Activated naive CD4-positive, alpha-beta T cell treated with Interleukin-2 at 50 U/mL for 16 hours (primary cell): ENCODE results near the gene ADAM33.

Experiments used
- DNase-seq: peaks from one replicate; pipeline ENCODE4 v3.0.0-alpha.2; 2020

The ADAM33 gene

GRCh38 chr20:3707508-3707899, 25.7 kb upstream of the ADAM33 start:
- no peak for DNase-seq

DNA sequence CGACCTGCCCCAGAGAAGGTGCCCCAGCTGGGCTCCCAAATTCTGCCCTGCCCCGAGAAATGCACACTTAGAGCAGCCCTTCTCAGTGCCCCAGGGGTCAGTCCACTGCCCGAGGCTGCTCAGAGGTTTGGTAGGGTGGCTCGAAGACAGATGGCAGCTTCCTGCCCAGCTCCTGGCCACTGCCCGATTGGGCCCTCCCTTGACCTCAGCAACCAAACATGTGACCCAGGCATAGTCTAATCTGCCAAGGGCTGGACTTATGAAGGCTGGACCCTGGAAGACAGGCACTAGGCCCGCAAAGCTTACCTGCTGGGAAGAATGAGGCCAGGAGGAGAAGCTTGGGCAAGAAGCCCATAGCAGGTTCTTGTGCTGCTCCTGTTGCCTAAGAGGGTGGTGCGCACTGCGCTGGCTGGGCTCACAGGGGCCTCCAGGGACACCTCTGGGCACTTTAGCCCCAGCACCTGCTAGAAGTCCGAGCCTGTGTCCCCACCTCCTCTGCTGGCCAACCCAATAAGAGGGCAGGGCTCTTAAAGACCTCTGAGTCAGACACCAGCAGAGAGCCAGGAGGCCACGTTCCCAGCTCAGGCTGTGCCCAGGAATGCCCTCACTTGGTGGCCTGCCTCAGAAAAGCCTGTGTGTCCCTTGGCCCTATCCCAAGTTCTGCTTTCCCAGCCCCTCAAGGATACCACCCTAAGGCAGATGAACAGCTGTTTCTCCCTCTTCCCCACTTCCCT, 25.1 kb upstream of the ADAM33 start:
- no peak for DNase-seq

DNA sequence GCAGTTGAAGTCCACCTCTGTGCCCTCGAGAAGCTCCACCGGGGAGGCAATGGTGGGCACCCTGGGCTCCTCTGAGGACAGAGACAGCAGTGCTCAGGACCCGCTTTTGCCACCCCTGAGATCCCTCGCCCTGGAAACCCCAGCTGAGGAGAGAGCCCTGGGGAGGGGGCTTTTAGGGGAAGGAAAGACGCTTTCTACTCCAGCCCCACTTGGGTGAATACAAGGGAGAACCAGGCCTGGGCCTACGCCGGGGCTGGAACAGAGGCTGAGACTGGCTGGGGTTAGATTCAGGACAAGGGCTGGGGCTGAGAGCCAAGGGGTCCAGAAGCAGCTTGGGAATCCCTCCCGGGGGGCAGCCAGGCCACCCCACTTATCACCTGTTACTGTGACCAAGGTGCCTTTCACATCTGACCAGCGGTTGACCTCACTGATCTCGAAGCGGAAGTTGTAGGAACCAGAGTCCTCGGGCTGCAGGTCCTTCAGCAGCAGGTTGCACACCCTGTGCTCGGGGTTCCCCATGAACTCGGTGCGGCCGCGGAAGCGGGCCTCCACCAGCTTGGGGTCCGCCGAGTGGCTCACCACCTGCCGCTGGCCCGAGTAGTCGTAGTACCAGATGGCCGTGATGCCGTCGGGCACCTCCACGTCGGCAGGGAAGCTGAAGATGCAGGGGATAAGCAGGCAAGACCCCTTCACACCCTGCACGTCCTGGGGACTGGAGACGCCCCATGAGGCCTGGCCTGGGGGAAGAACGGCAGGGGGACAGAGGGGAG, 24.3 kb upstream of the ADAM33 start:
- no peak for DNase-seq

DNA sequence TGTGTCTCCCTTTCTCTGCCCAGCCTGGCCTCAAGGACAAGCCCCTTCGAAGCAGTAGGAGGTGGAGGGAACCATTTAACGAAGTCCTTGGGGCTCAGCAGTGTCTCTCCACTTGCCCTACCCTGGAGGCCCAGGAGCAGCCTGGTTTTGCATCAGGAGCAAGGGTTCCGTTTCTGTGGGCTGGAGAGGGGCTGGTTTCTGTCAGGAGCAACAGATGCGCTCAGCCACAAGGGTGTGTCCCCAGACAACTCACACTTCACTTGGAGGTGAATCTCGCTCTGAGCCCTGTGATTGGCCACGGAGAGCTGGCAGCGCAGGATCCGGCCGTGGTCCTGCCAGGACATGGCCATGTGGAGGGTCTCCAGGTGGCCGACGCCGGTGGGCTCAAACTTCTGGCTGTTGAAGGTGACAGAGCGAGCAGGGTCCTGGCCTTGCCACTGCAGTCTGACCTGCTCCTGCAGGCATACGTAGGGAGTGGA, 23.7 kb upstream of the ADAM33 start:
- DNase-seq: no peak

GRCh38 chr20:3704087-3704486, 22.3 kb upstream of the ADAM33 start:
- DNase-seq: no peak

DNA sequence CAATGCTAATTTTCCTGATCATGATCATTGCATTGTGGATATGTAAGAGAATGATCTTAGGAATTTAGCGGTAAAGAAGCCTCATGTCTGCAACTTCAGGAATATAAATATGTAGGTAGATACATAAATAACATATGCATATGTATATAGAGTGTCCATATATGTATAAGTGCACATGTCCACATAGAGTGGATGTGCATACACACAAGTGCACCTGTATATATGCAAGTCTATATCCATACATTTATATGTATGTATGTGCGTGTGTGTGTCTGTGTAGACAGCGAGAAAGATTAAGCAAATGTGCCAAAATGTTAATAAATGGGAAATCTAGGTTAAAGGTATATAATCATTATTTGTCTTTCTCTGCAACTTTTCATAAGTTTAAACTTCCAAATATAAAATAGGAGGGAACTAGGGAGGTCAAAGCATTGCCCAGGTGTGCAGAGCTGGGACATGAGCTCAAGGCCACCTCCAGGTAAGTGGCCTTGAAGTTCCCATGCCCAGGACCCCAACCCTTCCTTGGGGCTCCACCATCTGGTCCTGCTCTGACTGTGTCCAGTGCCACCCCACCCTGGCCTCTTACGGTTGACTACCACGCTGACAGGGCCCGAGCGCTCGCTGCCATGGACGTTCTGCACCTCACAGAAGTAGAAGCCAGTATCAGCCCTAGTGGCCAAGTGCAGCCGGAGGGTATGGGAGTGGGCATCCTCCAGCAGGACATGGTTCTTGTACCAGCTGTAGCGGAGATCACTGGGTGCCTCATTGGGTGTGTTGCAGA, 21.0 kb upstream of the ADAM33 start:
- DNase-seq: no peak

GRCh38 chr20:3701061-3701998, 19.5 kb upstream of the ADAM33 start:
- no peak for DNase-seq

- no peak for DNase-seq
Measured at GRCh38 chr20:3699037-3699436, 17.2 kb upstream of the ADAM33 start.

DNA sequence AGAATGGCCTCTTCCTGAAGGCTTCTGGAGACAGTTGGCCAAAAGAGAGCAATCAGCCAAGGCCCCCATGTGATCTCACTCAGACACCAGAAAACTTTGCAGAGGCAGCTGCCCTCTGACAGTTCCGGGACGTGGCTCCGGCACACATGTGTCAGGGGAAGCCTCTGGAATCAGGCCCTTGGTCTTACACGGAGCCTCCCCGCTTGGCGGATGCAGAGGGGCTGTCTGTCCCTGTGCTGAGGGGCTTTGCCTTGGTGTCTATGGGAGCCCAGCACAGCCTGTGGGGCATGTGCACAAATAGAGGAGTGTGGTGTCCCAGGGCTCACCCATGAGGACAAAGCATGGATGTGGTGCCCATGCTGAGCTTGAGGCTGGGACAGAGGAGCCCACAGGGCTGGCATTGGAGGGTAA, 16.8 kb upstream of the ADAM33 start:
- no peak for DNase-seq

DNA sequence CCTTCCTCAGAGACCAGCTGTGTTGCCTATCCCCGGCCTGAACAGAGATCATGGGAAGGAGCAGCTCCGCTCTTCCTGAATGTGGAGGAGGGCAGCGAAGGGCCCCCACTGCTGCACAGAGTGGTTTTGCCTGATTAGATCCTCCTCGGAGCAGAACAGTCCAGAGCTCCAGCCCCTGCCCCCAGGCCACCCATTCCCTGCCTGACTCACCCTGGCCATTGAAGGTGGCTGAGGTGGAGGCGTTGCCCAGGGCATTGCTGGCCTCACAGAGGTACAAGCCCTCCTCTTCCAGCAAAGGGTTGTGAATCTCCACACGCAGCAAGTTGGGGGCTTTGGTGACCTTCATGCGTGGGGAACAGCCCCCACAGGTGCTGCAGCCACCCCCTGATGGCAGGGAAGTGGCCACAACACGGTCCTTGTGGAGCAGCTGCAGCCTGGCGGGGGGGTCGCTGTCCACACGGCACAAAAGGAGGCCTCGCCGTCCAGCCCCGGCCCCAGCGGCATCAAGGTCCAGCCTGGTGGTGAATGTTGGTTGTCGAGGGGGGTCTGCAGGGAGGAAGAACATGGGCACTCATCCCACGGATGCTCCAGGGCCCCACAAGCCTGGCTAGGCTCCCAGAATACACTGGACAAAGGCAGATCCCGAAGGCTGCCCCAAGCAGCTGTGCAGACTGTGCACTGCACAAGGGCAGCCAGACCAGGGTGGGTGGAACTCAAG, 15.9 kb upstream of the ADAM33 start:
- DNase-seq: no peak

DNA sequence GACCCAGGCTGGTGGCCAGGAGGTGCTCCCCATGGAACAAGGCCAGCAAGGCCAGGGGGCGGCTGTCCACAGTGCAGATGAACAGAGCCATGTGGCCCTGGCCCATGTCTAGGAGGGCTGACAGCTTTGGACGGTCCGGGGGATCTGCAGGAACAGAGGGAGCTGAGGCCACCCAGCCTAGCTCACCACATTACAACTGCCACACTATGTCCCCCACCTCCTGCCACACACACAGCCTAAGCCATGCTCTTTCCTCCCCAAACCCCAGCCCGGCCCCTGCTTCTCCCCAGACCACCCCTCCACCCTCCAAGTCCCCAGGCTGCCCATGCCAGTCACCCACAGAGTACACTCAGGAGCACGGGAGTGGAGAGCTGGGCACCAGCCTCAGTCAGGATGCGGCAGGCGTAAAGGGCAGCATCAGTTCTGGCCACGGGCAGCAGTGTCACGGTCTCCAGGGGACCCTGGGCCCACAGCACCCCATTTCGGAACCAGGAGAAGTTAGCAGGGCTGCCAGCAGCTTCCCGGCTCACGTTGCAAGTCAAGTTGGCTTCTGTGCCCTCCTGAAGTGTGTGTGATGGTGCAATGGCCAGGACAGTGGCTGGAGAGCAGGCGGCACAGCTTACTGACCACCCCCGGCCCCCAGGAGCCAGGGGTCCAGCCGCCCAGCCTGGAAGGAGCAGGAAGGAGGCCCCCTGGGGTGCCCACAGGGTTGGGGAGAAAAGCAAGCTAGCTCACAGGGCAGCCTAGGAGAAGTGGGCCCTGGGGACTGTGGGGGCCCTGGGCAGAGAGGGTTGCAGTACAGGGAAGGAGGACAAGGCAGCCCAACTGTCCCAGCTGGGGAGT, 15.2 kb upstream of the ADAM33 start:
- DNase-seq: no peak

- no peak for DNase-seq
Measured at GRCh38 chr20:3696200-3696599, 14.4 kb upstream of the ADAM33 start.

DNA sequence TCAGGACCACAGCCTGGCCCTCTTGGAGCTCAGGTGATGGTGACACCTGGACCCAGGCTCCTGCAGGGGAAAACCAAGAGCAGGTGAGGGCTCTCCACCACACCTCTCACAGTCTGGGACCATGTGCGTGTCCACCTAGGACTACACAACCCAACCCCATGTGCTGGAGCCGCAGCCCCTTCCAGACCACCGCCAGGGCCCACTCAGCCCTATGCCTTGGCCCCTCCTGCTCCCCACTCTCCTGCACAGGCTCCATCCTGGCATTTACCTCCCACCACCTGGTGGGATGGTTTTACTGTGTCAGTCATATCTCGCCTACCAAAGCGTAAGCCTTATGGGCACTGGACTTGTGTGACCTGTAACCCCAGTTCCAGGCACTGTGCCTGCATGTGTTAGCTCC, 13.1 kb upstream of the ADAM33 start:
- no peak for DNase-seq

DNA sequence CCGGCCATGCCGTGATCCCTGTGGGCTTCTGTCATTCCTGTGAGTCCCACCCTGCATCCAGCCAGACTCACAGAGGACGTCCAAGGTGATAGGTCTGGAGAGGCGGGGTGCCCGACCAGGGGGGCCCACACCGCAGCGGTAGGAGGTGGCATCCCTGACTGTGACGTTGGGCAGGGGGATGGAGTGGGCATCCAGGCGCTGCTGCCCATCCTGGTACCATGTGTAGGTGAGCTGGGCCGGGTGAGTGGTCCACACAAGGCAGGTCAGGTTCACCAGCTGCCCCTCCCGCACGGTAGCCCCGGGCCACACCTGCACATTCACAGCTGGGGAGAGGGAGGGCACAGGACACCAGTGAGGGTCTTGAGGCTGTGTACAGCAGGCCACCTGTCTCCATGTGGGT, 11.6 kb upstream of the ADAM33 start:
- no peak for DNase-seq

DNA sequence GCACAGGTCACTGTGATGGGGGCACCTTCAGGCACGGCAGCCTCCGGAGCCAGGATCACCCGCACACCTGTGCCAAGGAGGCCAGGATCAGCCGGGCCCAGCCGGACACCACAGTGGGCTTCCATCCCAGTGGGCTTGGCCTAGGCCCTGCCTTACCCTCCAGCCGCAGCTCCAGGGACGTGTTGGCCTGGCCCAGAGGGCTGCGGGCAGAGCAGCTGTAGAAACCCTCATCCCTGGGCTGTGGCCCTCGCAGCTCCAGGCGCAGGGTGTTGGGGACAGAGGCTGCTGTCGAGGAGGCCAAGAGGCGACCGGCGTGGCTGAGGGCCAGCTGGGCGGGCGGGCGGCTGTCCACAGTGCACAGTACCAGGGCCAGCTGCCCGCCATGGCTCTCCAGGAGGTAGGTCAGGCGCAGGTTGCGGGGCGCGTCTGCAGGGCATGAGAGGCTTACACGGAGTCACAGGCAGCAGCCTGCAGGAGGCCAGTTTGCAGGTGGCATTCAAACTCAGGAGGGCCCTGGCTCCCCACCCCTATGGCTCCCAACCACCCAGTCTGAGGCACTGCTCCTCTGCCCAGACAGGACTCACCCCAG, 11.0 kb upstream of the ADAM33 start:
- no peak for DNase-seq

GRCh38 chr20:3691897-3692296, 10.1 kb upstream of the ADAM33 start:
- DNase-seq: no peak

DNA sequence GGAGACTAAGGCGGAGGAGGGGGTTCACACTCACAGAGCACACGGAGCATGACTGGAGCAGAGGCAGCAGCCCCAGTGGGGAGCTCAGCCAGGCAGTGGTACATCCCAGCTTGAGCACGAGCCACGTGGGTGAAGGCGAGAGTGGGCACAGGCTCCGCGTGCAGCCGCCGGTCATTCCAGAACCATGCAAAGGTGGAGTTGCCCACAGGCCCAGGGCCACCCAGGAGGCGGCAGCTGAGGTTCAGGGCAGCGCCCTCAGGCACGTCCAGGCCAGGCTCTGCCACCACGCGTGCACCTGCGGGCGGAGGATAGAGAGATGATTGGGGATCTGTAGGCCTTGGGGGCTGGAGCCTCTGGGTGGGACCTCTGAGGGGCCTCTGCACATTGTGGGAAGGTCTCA, 9.5 kb upstream of the ADAM33 start:
- no peak for DNase-seq

DNA sequence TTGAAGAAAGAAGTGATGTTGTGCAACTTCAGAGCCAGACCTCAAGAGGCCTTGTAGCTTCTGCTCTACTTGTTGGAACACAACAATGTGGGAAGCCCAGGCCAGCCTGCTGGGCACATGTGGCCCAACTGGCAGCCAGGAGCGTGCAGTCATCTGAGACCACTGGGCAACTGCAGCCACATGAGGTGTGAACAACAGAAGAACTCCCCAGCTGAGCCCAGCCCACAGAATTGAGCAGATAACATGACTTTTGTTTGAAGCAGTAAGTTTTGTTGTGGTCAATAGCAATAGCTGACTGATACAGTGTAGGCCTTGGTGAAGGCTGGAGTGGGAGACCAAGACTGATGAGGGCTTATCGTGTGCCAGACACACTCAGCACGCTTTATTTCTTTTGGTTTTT, 8.6 kb upstream of the ADAM33 start:
- no peak for DNase-seq

GRCh38 chr20:3689978-3690377, 8.2 kb upstream of the ADAM33 start:
- DNase-seq: no peak

DNA sequence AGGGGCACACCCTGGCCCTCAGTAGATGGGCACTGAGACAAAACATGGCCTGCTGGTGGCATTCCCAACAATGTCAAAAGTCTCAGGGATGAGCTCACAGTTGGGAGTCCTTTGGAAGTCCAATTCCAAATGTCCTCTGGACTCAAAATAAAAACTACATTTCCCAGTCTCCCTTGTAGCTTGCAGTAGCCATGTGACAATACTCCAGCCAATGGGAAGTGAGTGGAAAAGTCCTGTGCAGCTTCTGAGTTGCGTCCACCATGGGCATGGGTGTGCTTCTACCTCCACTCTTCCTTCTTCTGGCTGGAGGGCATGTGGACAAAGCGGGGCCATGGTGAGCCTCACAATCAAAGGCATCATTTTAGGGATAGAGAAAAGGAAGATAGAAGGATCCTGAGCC, 5.8 kb upstream of the ADAM33 start:
- DNase-seq: no peak
